CD4-positive, alpha-beta T cell treated with Interferon alpha-2 for 1 hour (primary cell): ENCODE measurements around the gene ZNF667.

Source experiments
- DNase-seq, 2 donors: peaks; one replicate each; pipeline ENCODE4 v3.0.0-alpha.2; 2020 to 2022

Gene ZNF667

DNA sequence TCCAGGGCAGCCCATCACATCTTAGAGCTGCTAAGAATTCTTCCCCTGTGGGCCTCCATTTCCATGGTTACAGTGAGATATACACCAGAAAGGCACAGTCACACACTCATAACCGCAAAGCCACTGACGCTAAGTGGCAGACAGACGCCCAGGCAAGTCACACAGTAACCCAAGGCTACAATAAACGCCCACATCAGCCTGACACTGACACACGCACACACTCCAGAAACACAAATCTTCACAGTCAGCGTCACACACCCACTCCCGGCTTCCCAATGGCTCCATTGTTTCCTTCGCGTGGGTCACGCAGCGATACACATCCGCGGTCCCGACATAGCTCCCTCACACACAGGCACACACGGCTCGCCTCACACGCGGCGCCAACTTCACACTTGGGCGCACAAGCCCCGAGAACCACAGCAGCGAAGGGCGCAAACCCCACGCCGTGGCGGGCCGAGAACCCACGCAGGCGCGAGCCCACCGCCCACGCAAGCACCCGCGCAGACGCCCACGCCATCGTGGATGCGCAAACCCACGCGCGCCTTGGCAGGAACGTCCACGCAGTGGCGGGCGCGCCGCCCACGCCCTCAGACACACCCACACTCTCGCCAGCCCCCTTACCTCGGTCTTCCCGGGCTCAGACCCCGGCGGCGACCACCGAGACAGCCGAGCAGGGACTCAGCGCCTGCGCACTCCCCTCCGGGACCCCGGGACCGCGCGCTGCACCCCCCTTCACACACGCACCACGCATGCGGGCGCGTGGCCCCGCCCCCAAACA is at the start of gene ZNF667:
TSS of gene ZNF667 (minus strand) at position 695 of the 778 bp plus-strand sequence. CDS start 14,975 bp downstream, outside the sequence.
- peak; percentile 23 to 51 for DNase-seq

DNA sequence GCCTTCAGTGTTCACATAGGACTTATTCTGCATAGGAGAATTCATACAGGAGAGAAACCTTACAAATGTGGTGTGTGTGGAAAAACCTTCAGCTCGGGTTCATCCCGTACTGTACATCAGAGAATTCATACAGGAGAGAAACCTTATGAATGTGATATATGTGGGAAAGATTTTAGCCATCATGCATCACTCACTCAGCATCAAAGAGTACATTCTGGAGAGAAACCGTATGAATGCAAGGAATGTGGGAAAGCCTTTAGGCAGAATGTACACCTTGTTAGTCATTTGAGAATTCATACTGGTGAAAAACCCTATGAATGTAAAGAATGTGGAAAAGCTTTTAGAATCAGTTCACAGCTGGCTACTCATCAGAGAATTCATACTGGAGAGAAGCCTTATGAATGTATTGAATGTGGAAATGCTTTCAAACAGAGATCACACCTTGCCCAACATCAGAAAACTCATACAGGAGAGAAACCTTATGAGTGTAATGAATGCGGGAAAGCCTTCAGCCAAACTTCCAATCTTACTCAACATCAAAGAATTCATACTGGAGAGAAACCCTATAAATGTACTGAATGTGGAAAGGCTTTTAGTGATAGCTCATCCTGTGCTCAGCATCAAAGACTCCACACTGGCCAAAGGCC is 48.2 kb upstream of the ZNF667 start:
- DNase-seq: no peak

DNA sequence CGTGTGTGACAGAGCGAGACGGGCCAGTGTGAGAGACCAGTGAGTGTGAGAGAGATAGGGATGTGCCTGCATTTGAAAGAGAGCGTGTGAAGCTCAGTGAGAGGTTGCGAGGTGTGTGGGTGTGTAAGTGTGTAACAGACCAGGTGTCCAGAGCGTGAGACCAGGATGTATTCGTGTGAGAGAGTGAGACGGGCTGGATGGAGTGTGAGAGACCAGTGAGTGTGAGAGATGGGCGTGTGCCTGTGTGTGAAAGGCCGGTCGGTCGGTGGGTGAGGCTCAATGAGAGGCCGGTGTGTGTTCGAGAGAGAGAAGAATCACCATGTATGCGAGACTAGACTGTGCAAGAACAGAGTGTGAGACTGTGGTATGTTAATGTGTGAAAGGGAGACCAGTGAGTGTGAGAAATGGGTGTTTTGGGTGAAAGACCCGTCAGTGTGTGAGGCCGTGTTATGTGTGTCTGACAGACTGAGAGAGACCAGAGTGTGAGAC is 31.2 kb upstream of the ZNF667 start:
- no peak for DNase-seq

DNA sequence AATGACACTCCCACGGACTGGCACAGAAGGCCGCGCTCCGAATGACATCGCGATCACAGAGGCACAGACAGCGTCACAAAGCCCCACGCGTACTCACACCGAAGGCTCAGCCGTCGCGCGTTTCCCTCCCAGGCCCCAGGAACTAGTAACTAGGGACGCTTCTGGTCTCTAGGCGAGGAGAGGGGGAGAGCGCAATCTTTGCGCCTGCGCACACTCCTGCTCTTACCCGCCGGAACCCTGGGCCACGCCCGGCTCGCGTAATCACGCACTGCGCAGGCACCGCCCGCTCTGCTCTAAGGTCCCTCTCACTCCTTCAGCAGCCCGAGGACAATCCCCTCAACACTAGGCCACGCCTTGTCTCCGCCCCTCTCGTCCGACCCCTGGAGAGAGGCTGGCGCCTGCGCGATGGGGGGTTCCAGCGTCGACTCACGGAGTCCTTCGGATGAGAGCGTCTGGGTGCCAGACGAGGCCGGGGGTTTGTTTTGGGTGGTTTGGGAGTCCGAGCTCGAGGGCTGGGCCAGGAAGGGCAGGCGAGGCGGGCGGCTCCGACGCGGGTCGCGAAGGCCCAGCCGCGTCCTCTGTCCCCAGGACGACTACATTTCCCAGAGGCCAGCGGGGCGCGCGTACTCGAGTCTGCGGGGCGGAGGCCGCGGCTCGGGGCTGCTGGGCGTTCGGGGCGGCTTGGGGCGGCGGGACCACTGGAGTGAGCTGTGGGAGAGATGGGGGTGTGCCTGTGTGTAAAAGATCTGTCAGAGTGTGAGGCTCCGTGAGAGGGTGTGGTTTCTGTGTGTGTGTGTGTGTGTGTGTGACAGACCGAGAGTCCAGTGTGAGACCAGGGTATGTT is 30.5 kb upstream of the ZNF667 start, which contains the start of gene ZNF471:
TSS of gene ZNF471 (plus strand) at position 410 of the 844 bp plus-strand sequence. CDS start 3,717 bp downstream, outside the sequence.
- peak; percentile 87 to 93 for DNase-seq

DNA sequence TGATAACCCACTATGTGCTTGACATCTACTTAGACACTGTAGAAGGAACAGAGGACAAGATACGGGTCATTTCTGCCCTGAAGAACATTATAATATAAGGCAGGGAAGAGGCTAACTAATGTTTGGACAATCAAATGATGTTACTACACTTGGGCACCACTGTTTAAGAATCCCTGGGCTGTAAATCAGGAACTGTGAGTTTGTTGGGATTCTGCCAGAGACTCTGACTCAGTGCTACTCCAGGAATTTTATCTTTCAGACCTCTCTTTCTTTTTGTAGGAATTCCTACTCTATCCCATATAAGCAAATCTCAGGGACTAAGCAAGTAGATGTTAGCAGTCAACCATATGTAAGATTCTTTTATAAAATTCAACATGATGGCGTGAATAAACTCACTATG is 27.4 kb upstream of the ZNF667 start:
- no peak for DNase-seq

DNA sequence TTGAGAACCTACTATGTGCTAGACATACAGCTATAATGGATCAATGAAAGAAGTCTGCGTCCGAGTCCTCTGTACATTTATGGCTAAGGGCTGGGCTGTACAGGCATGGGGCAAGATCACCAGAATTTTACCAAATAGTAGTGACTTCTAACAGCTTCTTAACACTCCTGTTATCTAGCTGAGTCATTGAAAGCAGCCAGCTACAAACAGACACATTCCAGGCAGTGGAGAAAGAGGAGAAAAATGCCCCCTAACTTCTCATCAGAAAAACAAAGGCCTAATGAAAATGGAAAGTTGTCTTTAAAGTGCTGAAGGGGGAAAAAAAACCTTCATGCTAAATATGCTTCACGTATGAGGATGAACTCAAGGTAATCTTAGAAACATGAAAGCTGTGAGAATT is 14.3 kb upstream of the ZNF667 start:
- no peak for DNase-seq

DNA sequence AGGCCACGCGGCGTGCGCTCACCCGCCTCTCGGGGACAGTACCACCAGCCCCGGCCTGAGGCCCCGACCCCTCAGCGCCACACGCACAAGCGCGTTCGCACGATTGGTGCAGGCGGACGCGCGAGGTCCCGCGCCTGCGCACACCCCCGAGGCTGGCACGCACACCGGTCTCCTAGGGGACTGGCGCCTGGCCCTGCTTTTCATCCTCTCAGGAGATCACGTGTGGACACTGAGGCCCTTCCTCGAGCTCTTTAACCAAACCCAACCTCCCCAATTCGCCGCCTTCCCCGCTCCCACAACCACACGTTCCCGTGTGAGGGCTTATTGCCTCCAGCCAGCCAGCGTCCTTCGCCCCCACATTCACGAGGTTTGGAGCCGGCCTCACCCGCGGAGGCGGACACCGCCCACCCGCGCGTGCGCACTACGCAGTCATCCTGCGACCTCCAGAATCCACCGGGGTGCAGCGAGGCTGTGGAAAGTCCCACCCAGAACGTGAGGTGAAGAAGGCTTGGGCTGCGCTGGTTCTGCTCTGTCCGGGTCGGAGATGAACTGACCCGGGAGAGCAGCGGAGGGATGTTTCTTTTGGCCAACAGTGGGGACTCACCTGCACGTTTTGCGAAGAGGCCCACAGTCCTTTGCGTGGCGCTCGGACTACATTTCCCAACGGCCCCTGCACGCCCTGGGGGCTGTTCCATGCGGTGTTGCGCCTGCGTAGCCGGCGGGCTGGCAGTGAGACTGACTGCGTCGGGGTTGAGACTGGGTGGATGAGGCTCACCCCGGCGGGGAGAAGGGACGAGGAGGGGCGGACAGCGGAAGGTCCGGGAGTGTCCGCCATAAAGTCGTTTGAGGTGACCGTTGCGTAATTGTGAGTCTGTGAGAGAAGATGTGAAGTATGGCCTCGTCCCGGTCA is 539 bp upstream of the ZNF667 start:
- DNase-seq: peak; percentile 48 to 77

DNA sequence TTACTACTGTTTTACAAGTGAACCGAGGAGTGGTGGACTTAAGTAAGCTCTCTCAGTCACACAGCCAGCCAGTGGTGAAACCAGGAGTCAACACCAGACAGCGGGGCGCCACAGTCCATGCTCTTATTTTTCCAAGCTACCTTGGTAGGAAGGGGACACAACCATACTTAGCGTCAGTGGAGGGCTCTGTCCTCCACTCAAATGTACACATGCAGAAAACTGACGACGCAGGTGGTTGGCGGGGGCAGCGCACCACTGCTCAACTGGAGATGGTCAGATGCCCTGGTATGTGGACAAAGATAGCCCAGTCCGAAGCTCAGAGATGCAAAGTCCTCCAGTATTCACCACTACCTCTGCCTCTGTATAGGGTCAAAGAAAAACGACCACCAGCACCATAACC is 1.1 kb downstream of the ZNF667 start:
- DNase-seq: no peak

DNA sequence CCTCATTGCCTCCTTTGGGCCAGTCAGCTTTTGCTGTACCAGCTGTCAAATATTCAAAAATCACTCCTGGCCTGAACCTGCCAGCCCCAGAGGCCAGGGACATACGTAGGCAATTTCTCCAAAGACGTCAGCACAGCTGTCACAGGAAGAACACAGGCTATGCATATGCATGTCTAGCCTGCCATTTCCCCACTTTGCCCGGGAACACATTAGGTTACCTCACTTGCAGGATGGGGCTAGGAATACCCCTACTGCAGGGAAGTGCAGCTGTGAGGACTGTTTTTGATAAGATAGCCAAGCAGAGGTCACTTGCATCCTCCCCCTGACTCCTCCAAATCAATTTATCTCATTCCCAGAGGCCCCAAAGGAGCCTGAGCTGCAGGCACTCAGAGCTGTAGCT is 2.8 kb downstream of the ZNF667 start:
- no peak for DNase-seq

DNA sequence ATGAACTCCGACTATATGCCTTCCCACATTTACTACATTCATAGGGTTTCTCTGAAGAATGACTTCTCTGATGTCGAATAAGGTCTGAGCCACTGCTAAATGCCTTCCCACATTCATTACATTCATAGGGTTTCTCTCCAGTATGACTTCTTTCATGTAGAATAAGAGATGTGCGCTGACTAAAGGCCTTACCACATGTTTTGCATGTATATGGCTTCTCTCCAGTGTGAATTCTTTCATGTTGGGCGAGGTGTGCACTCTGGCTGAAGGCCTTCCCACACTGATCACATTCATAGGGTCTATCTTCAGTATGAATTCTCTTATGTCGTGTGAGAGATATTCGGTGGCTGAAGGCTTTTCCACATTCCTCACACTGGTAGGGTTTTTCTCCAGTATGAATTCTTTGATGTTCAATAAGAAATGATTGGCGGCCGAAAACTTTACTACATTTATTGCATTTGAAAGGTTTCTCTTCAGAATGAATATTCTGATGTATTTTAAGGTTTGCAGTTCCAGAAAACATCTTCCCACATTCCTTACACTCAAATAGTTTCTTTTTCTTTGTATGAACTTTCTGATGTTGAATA is 35.8 kb downstream of the ZNF667 start:
- no peak for DNase-seq

DNA sequence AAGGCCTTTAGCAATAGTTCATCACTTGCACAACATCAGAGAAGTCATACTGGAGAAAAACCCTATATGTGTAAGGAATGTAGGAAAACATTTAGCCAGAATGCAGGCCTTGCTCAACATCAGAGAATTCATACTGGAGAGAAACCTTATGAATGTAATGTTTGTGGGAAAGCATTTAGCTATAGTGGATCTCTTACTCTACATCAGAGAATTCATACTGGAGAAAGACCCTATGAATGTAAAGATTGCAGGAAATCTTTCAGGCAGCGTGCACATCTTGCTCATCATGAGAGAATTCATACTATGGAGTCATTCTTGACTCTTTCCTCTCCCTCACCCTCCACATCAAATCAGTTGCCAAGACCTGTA is 53.2 kb downstream of the ZNF667 start:
- DNase-seq: no peak

DNA sequence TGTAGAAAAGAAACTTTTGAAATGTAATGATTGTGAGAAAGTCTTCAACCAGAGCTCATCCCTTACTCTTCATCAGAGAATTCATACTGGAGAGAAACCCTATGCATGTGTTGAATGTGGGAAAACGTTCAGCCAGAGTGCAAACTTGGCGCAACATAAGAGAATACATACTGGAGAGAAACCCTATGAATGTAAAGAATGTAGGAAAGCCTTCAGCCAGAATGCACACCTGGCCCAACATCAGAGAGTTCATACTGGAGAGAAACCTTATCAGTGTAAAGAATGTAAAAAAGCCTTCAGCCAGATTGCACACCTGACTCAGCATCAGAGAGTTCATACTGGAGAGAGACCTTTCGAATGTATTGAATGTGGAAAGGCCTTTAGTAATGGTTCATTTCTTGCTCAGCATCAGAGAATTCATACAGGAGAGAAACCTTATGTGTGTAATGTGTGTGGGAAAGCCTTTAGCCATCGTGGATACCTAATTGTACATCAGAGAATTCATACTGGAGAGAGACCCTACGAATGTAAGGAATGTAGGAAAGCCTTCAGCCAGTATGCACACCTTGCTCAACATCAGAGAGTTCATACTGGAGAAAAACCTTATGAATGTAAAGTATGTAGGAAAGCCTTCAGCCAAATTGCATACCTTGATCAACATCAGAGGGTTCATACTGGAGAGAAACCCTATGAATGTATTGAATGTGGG is 53.7 kb downstream of the ZNF667 start:
- no peak for DNase-seq

DNA sequence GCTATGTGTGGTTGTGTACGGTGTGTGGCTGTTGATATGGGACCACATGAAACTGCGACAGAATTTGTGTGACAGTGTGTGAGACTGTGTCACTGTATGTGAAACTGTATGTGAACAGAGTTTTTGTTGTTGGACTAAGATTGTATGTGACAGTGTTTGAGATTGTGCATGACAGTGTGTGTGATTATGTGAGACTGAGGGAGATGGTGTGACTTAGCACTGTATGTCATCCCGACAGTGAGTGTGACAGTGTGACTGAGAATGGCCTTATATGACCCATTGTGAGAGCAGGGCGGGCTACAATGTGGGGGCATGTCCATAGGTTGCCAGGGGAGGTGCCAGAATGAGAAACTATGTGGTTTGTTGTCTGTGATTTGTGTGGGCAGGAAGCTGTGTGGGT is 72.1 kb downstream of the ZNF667 start:
- DNase-seq: no peak

DNA sequence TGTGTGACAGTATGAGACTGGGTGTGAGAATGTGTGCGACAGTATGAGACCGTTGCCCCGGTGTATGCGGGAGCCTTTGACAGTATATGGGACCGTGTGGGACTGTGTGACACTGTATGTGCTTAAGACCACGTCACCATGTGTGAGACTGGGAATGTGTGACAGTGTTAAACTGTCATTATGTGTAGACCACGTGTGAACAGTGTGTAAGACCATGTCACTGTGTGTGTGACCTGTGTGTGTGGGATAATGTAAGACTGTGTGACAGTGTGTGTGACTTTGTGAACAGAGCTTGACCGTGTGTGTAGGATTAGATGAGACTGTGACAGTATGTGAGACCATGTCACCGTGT is 72.5 kb downstream of the ZNF667 start:
- DNase-seq: peak; percentile 13 to 25

DNA sequence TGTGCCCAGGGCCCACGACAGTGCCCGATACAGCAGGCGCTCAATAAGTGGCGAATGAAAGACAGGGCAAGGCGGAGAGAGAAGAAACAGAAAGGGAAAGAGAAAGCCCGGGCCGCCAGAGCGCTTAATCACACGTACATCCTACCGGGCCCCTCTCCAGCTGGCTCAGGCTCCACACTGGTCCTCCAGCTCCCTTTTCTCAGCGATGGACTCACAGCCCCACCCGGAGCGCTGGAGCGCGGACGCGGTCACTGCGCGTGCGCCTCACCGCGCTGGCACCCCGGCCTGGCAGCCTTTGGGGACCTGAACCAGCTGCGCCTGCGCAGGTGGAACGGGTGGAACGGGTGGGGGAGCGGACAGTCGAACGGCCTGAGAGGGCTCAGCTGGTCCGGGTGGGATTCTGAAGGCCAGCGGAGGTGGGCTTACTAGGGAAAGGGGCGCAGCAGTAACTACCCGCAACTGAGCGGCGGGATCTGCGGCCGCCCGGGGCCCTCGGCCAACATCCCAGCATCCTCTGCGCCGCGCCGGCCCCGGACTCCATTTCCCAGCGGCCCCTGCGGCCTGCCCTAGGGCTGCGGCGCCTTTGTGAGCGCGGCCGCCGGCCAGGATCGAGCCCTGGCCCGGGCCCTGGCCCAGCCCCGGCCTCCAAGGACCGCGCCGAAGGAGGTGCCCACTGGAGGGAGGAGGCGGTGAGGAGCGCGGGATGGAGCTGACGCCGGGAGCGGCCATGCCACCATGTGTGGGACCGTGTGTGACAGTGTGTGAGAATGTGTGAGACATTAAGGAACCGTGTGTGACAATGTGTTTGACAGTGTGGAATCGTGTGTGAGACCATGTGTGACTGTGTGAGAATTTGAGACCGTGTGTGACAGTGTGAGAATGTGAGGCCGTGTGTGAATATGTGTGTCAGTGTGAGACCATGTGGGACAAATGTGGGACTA is 73.1 kb downstream of the ZNF667 start, which contains the start of gene ZNF583:
TSS of gene ZNF583 (plus strand) at position 569 of the 941 bp plus-strand sequence. CDS start 2,783 bp downstream, outside the sequence.
- peak; percentile 92 to 94 for DNase-seq

DNA sequence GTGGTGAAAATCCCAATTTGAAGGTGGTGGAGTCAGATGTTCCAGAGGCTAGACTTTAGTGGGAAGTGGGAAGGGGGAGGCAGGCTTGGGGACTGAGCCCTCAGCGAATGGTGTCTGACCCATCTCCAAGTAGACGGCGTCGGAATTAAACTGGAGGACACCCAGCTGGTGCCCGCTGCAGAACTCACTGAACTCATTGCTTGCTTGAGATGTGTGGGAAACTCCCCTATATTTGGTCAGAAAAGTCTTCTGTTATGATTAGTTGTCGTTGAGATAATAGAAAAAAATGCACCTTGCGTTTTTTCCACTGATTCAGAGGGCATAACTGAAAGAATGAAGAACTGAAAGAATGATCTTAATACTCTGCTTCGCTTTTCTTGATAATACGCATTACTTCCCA is 73.9 kb downstream of the ZNF667 start:
- DNase-seq: no peak

DNA sequence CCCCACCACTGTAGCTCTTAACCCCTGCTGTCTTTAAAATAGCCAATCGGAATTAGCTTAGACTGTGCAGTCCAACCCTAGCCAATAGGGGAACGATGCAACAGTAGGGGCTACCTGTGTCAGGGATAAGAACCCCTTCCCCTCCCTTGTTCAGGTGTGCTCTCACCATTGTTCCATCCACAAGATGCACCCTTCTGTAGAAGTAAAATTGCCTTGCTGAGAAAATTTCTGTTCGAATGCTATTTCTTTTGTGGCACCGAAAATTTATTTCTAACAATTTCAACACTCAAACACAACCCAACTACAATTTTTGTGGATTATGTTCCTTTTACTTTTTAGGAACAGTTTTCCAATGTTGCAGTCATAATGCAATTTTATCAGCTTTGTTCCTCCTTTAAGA is 76.7 kb downstream of the ZNF667 start:
- DNase-seq: no peak

DNA sequence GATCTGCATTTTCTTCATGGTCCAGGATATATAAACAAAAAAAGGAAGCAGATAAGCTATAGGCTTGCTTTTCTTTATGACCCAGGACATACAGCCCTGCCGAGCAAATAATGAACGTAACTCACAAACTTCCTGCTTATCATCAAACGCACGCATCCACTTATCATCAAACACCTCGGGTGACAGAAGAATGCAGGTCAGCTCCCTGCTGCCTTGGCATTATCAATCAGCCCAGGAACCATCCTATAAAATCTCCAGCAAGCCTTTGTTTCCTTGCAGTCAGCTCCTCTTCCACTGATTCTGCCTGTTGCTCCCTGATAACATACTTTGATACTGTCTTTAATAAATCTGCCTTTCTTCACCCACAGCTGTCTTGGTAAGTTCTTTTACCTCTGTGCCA is 78.3 kb downstream of the ZNF667 start:
- DNase-seq: no peak

DNA sequence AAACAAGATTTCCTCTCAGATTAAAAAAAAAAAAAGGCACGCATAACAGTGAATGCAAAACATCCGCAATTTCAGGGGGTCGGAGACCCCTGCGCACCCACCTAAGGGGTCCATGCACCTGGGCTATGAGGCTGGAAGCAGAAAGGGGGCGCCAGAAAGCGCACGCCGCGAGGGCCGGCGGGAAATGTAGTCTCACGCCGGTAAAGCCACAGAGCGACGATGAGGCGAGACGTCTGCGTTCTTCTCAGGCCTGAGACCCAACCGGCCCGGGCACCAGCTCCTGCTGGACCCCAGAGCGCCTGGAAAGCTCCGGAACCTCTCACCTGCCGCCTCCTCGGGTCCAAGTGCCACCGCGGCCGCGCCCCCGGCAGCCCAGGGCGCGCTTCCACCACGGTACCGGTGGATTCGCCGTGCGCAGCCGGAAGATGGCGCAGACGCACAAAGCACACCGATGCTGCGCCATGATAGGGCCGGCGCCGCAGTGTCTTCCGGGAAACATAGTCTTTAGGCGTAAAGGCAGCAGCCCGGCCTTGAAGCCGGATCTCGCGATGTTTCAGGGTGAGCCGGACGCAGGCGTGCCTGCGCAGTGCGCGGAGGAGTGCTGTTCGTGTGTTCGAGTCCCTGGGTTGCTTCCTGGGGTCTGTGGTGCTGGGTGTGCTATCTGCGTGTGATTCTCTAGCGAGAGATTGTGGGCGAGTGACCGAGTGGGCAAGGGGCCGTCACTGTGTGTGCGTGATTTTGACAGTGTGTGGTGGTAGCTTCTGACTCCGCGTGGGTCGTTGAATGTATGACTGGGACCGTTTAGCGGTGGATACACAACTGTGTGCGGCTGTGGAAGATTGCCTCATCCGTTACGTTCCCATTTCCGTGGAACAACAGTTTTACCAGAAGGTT is 83.8 kb downstream of the ZNF667 start, which contains the start of gene ZNF582:
TSS of gene ZNF582 (minus strand) at position 416 of the 894 bp plus-strand sequence. CDS start 1,782 bp downstream, outside the sequence.
- DNase-seq: peak; percentile 96
